H1 (cell line): ENCODE data around the gene NRXN3. TPM values are rescaled to one million over a fixed set of nuclear protein-coding genes. Genes with fewer than 3 reads are reported as not detected.

Experiments used
- CTCF ChIA-PET: fragments of 300-600 bp; sonication (Branson Sonifier 250); formaldehyde crosslinking; loops from one replicate; lab custom pipeline; 2021; ENCODE audit not compliant: partially characterized antibody; lab: Charles Lee
- POLR2A ChIA-PET: fragments of 300-600 bp; sonication (Branson Sonifier 250); formaldehyde crosslinking; loops from one replicate; lab custom pipeline; 2021; ENCODE audit warnings: inconsistent platforms; ENCODE audit not compliant: partially characterized antibody; lab: Charles Lee
- DNase-seq, 2 experiments: peaks; one replicate each; pipeline versions ENCODE4 v3.0.0 to v3.0.0-alpha.2; 2010 to 2022; ENCODE audit warnings: low spot score in 2 of 2, low read depth in 1 of 2, mixed read lengths in 1 of 2
- FAIRE-seq: peaks from 2 replicates; lab custom pipeline; 2011; peaks lifted over from hg19 to GRCh38; lab: Jason Lieb, UNC
- H2AFZ ChIP-seq: 2 replicates; pipeline ENCODE4 v1.8.1; 2012; ENCODE audit warnings: low read length, inconsistent platforms
- H2AK5ac ChIP-seq: 2 replicates; pipeline ENCODE4 v1.6.1; 2013; ENCODE audit warnings: low read depth, low read length
- H2BK120ac ChIP-seq: replicated peaks from 2 replicates; pipeline ENCODE3; 2013; ENCODE audit warnings: low read depth, low read length, inconsistent platforms
- H2BK12ac ChIP-seq: 2 replicates; pipeline ENCODE4 v1.6.1; 2013; ENCODE audit warnings: low read depth, low read length
- H2BK15ac ChIP-seq: 2 replicates; pipeline ENCODE4 v1.6.1; 2013; ENCODE audit warnings: low read length
- H2BK20ac ChIP-seq: 2 replicates; pipeline ENCODE4 v1.6.1; 2013; ENCODE audit warnings: low read length
- H2BK5ac ChIP-seq: 2 replicates; pipeline ENCODE4 v1.6.1; 2013; ENCODE audit warnings: low read depth, low read length
- H3K14ac ChIP-seq: 2 replicates; pipeline ENCODE4 v1.6.1; 2013; ENCODE audit warnings: inconsistent platforms; ENCODE audit not compliant: insufficient read length
- H3K18ac ChIP-seq: 2 replicates; pipeline ENCODE4 v1.6.1; 2013; ENCODE audit warnings: low read length; ENCODE audit errors: extremely low read depth
- H3K23ac ChIP-seq: 2 replicates; pipeline ENCODE4 v1.6.1; 2013; ENCODE audit warnings: inconsistent platforms; ENCODE audit not compliant: insufficient read length
- H3K23me2 ChIP-seq: 2 replicates; pipeline ENCODE4 v1.6.1; 2013; ENCODE audit warnings: low read depth, low read length
- H3K27ac ChIP-seq: 2 replicates; pipeline ENCODE4 v1.6.1; 2011; ENCODE audit warnings: low read depth, low read length, inconsistent platforms
- H3K27me3 ChIP-seq, 4 experiments: replicated peaks in 1 of 4; 1 replicate in 1 of 4; 2 replicates in 3 of 4; pipeline versions ENCODE4 v1.6.1 to v1.8.1; 2011 to 2013; ENCODE audit warnings: low read length in 3 of 4, mild to moderate bottlenecking in 3 of 4, inconsistent platforms in 2 of 4, mixed read lengths in 2 of 4, moderate library complexity in 1 of 4; ENCODE audit not compliant: control insufficient read depth in 3 of 4, insufficient read depth in 3 of 4; ENCODE audit errors: extremely low read depth in 1 of 4
- H3K36me3 ChIP-seq, 4 experiments: 2 replicates each; pipeline versions ENCODE4 v1.6.1 to v1.8.1; 2011 to 2013; ENCODE audit warnings: mild to moderate bottlenecking in 4 of 4, low read length in 3 of 4, moderate library complexity in 2 of 4, control low read depth in 1 of 4, inconsistent platforms in 1 of 4; ENCODE audit not compliant: insufficient read depth in 4 of 4, control insufficient read depth in 2 of 4
- H3K4ac ChIP-seq: replicated peaks from 2 replicates; pipeline ENCODE3; 2013; ENCODE audit warnings: low read length, low read depth, mixed read lengths, inconsistent platforms; ENCODE audit not compliant: insufficient read length
- H3K4me1 ChIP-seq, 4 experiments: replicated peaks in 1 of 4; 1 replicate in 1 of 4; 2 replicates in 3 of 4; pipeline versions ENCODE4 v1.6.1 to v1.8.1; 2011 to 2013; ENCODE audit warnings: low read length in 3 of 4, inconsistent platforms in 2 of 4, mixed read lengths in 1 of 4; ENCODE audit not compliant: insufficient read depth in 4 of 4, control insufficient read depth in 3 of 4
- H3K4me2 ChIP-seq, 2 experiments: 2 replicates each; pipeline versions ENCODE4 v1.6.1 to v1.8.1; 2011 to 2013; ENCODE audit warnings: low read depth in 2 of 2, low read length in 2 of 2, control low read depth in 1 of 2, inconsistent platforms in 1 of 2, mild to moderate bottlenecking in 1 of 2; ENCODE audit not compliant: insufficient read depth in 1 of 2
- H3K4me3 ChIP-seq, 4 experiments: fragments of 200-600, 300-600 bp in 1 of 4; sonication (generic), shearing (Covaris generic), sonication (Bioruptor Twin) in 1 of 4; 2 replicates each; pipeline versions ENCODE4 v1.5.1 to v1.8.1; 2011 to 2016; ENCODE audit warnings: low read length in 4 of 4, low read depth in 3 of 4, control low read depth in 2 of 4, inconsistent platforms in 2 of 4, mild to moderate bottlenecking in 2 of 4, mixed read lengths in 1 of 4, moderate library complexity in 1 of 4; ENCODE audit not compliant: insufficient read depth in 2 of 4; ENCODE audit errors: extremely low read depth in 1 of 4
- H3K56ac ChIP-seq: replicated peaks from 2 replicates; pipeline ENCODE3; 2013; ENCODE audit warnings: low read depth, mild to moderate bottlenecking, mixed read lengths, low read length, inconsistent platforms; ENCODE audit not compliant: insufficient read length
- H3K79me1 ChIP-seq: 2 replicates; pipeline ENCODE4 v1.6.1; 2013; ENCODE audit warnings: low read depth, low read length, control low read depth
- H3K79me2 ChIP-seq, 2 experiments: 2 replicates each; pipeline versions ENCODE4 v1.6.1 to v1.8.1; 2012 to 2013; ENCODE audit warnings: low read length in 2 of 2, mild to moderate bottlenecking in 2 of 2, inconsistent platforms in 1 of 2; ENCODE audit not compliant: insufficient read depth in 2 of 2, control insufficient read depth in 1 of 2
- H3K9ac ChIP-seq, 4 experiments: replicated peaks in 1 of 4; 1 replicate in 1 of 4; 2 replicates in 3 of 4; pipeline versions ENCODE4 v1.6.1 to v1.8.1; 2011 to 2013; ENCODE audit warnings: low read depth in 3 of 4, low read length in 3 of 4, control low read depth in 2 of 4, mild to moderate bottlenecking in 2 of 4, moderate library complexity in 2 of 4, inconsistent platforms in 1 of 4; ENCODE audit errors: extremely low read depth in 1 of 4
- H3K9me3 ChIP-seq, 2 experiments: 2 replicates each; pipeline versions ENCODE4 v1.6.1 to v1.8.1; 2012 to 2013; ENCODE audit warnings: mild to moderate bottlenecking in 2 of 2, moderate library complexity in 2 of 2, control low read depth in 1 of 2, inconsistent platforms in 1 of 2, low read depth in 1 of 2, low read length in 1 of 2, mixed read lengths in 1 of 2; ENCODE audit not compliant: insufficient read depth in 2 of 2
- H4K20me1 ChIP-seq, 2 experiments: replicated peaks in 1 of 2; 2 replicates each; pipeline versions ENCODE3 to v1.8.1; 2011 to 2013; ENCODE audit warnings: inconsistent platforms in 2 of 2, low read length in 2 of 2, mild to moderate bottlenecking in 1 of 2; ENCODE audit not compliant: insufficient read depth in 2 of 2, control insufficient read depth in 1 of 2
- H4K5ac ChIP-seq: 2 replicates; pipeline ENCODE4 v1.6.1; 2013; ENCODE audit warnings: low read length, low read depth, mixed read lengths, inconsistent platforms; ENCODE audit not compliant: insufficient read length
- H4K8ac ChIP-seq: 2 replicates; pipeline ENCODE4 v1.8.0; 2013; ENCODE audit warnings: mild to moderate bottlenecking, moderate library complexity, low read length, inconsistent platforms; ENCODE audit not compliant: insufficient read depth; ENCODE audit errors: extremely low read depth
- H4K91ac ChIP-seq: replicated peaks from 2 replicates; pipeline ENCODE3; 2013; ENCODE audit warnings: low read length, mixed read lengths, inconsistent platforms; ENCODE audit not compliant: insufficient read length
- ASH2L ChIP-seq: fragments of 200-600, 300-600 bp; sonication (generic); IDR thresholded peaks from one replicate; pipeline ENCODE4 v1.7.1; 2017; ENCODE audit warnings: low read length
- BCL11A ChIP-seq, 2 experiments: IDR thresholded peaks; one replicate each; pipeline ENCODE4 v1.6.1; 2011; ENCODE audit warnings: low read depth in 2 of 2, low read length in 2 of 2, mild to moderate bottlenecking in 2 of 2
- CBX5 ChIP-seq: fragments of 300-800, 300-1000 bp; sonication (generic); IDR thresholded peaks from 2 replicates; pipeline ENCODE4 v1.7.1; 2016; ENCODE audit warnings: antibody characterized with exemption, low read length, low read depth
- CHD2 ChIP-seq: IDR thresholded peaks from 2 replicates; pipeline ENCODE4 v1.6.1; 2012; ENCODE audit warnings: low read length, improper control_type of control experiment
- KDM1A ChIP-seq: fragments of 200-600, 300-600 bp; sonication (generic); IDR thresholded peaks from 2 replicates; pipeline ENCODE4 v1.7.1; 2016; ENCODE audit warnings: mild to moderate bottlenecking, low read length, borderline replicate concordance
- KDM5A ChIP-seq: fragments of 200-600 bp; IDR thresholded peaks from 2 replicates; pipeline ENCODE4 v1.7.1; 2012; ENCODE audit warnings: mild to moderate bottlenecking, low read length, inconsistent platforms, mixed read lengths
- MAFK ChIP-seq: IDR thresholded peaks from 2 replicates; pipeline ENCODE4 v1.6.1; 2012; ENCODE audit warnings: low read depth, mild to moderate bottlenecking, improper control_type of control experiment, low read length
- NANOG ChIP-seq: IDR thresholded peaks from 2 replicates; pipeline ENCODE4 v1.6.1; 2011; ENCODE audit warnings: low read length, low read depth, mild to moderate bottlenecking, inconsistent platforms; ENCODE audit not compliant: insufficient read depth, poor library complexity, severe bottlenecking
- RNF2 ChIP-seq: fragments of 200-900, 300-1000 bp; sonication (generic); IDR thresholded peaks from 2 replicates; pipeline ENCODE4 v1.7.1; 2016; ENCODE audit warnings: borderline replicate concordance, low read depth, mild to moderate bottlenecking, antibody characterized with exemption, low read length; ENCODE audit not compliant: poor library complexity, severe bottlenecking; ENCODE audit errors: missing control alignments
- SRF ChIP-seq: IDR thresholded peaks from 2 replicates; pipeline ENCODE4 v1.6.1; 2011; ENCODE audit warnings: mild to moderate bottlenecking, low read depth, low read length, moderate library complexity
- SUZ12 ChIP-seq: fragments of 200-600 bp; sonication (generic); IDR thresholded peaks from 2 replicates; pipeline ENCODE4 v1.6.1; 2012; ENCODE audit warnings: mild to moderate bottlenecking, inconsistent platforms, low read length, moderate library complexity, mixed read lengths
- TCF12 ChIP-seq: IDR thresholded peaks from 2 replicates; pipeline ENCODE4 v1.6.1; 2011; ENCODE audit warnings: low read depth, mild to moderate bottlenecking, low read length
- ZNF274 ChIP-seq: IDR thresholded peaks from 2 replicates; pipeline ENCODE4 v1.7.0; 2012; ENCODE audit warnings: low read length, borderline replicate concordance; ENCODE audit errors: extremely low read depth
- WGBS, 2 experiments: shearing (Covaris generic) in 1 of 2; methylation state at CpG; one replicate each; pipeline versions ENCODE4 v1.1.6 to v1.1.7; 2013 to 2015; ENCODE audit warnings: low lambda C conversion rate in 2 of 2, mixed read lengths in 2 of 2, inconsistent platforms in 1 of 2, low coverage in 1 of 2, missing lambda C conversion rate in 1 of 2; ENCODE audit not compliant: insufficient replicate concordance in 2 of 2, insufficient coverage in 1 of 2, insufficient read length in 1 of 2; ENCODE audit errors: extremely low coverage in 1 of 2, missing lambda C conversion rate in 1 of 2; 5-methylcytosine and 5-hydroxymethylcytosine counted together
- polyA plus RNA-seq, 7 experiments: library from polyadenylated mRNA; depleted of rRNA in 3 of 7; stranded (reverse) in 5 of 7; unstranded in 2 of 7; fragments of >200 nt in 5 of 7; fragments of 200-250 nt in 2 of 7; gene quantifications; 1 replicate in 5 of 7; 2 replicates in 1 of 7; 4 replicates in 1 of 7; pipeline versions ENCODE4 v1.2.1 to v1.2.3, GENCODE V29; 2011 to 2013; ENCODE audit warnings: missing spikeins in 2 of 7, mixed read lengths in 2 of 7
- total RNA-seq: library from RNA; stranded (reverse); fragmentation: NEBNext Ultra II Directional; extraction: Animal tissue kit (Norgen Biotek cat#: 25700); gene quantifications from 2 replicates; pipeline ENCODE4 v1.2.1, GENCODE V29; 2021
- TF ChIP-seq, protein P1 (sequence below): IDR thresholded peaks from 2 replicates; pipeline ENCODE4 v1.6.1; 2011; ENCODE audit warnings: low read depth, mild to moderate bottlenecking, low read length; ENCODE audit not compliant: insufficient read depth

NRXN3 gene
- total and polyA plus RNA-seq, 2 of the 8 experiments (the other 6 are each of a cell fraction or from before 2014, with no cell fraction given): 2.6 to 4.1 TPM

DNA sequence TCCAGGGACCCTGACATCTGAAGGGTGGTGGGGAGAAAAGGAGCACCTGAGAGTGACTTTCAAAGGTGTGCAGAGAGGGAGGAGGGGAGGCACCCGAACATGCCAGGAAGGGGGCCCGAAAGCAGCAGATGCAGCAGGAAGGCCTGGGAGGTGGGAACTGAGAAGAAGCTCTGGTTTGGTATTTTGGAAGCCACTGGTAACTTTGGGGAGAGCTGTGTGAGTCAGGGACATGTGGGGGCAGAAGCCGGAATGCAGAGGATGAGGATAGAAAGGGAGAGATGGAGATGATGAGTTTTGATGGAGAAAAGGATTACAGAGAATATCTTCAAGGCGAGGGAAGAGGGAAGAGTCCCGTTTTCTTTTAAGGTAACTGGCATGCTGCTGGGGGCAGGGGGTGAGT is 50.1 kb downstream of the NRXN3 start:
- no peak overlapping the region for H4K5ac ChIP-seq
- ChIA-PET POLR2A (no interaction called here), CTCF (interaction anchor here (0.6 to 1.1 kb wide), 2 partner anchors 378 to 450 kb away, joined by 3 to 5 read pairs; no protein-coding TSS in a partner anchor)
- no peak overlapping the region; the same call in 1 of the 2 replicates for H3K18ac ChIP-seq
- WGBS, 2 experiments: 83 to 100% methylated on average over 1 to 3 of the region's 5 CpGs
- no peak overlapping the region for H3K14ac ChIP-seq
- H3K56ac ChIP-seq: no peak overlapping the region
- H3K23me2 ChIP-seq: no peaks in the 10 kb centered on the region; the same call in 1 of the 2 replicates
- H2BK12ac ChIP-seq: no peak overlapping the region
- no peaks in the 10 kb centered on the region for H4K20me1 ChIP-seq
- no peak for FAIRE-seq
- no peak overlapping the region for H2BK120ac ChIP-seq
- no peaks in the 10 kb centered on the region for H3K36me3 ChIP-seq
- no peak overlapping the region for H2BK5ac ChIP-seq
- H3K9me3 ChIP-seq: no peaks in the 10 kb centered on the region
- H3K23ac ChIP-seq: no peak overlapping the region
- H2BK15ac ChIP-seq: no peak overlapping the region
- no peaks in the 10 kb centered on the region for H3K79me2 ChIP-seq
- no peak overlapping the region for H2AFZ ChIP-seq
- H3K4ac ChIP-seq: no peak overlapping the region
- no peak overlapping the region for H2BK20ac ChIP-seq
- no peak overlapping the region for H3K4me3 ChIP-seq
- H3K4me1 ChIP-seq: no peaks in the 10 kb centered on the region; a peak in 1 of 7 replicates
- H3K4me2 ChIP-seq: no peak overlapping the region
- no peak overlapping the region for H4K8ac ChIP-seq
- no peaks in the 10 kb centered on the region for H3K79me1 ChIP-seq
- no peak overlapping the region for H3K9ac ChIP-seq
- DNase-seq: no peak
- no peaks in the 10 kb centered on the region for H3K27me3 ChIP-seq
- H4K91ac ChIP-seq: no peak overlapping the region
- no peak overlapping the region for H3K27ac ChIP-seq
- no peak overlapping the region for H2AK5ac ChIP-seq
- no peak for TF ChIP-seq SRF
- no peak for TF ChIP-seq SUZ12
- no peak for TF ChIP-seq TCF12
- no peak for TF ChIP-seq ZNF274
- TF ChIP-seq, protein P1, sequence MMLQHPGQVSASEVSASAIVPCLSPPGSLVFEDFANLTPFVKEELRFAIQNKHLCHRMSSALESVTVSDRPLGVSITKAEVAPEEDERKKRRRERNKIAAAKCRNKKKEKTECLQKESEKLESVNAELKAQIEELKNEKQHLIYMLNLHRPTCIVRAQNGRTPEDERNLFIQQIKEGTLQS: no peak
- no peak for TF ChIP-seq CHD2
- no peak for TF ChIP-seq BCL11A (IDR thresholded peaks at IDR 0.05; ENCODE audit: low read depth in 2 of 2, low read length in 2 of 2)
- TF ChIP-seq MAFK: no peak
- TF ChIP-seq NANOG: no peak
- TF ChIP-seq KDM1A: no peak
- no peak for TF ChIP-seq KDM5A
- no peak for TF ChIP-seq RNF2
- no peak for TF ChIP-seq ASH2L
- no peak for TF ChIP-seq CBX5
